SHP77 treated with DMSO at 0.1 percent for 48 hours (cell line): ENCODE results near the gene ZNF407.
"Not testable (repeated sequence)": the region's sequence is repeated elsewhere in the genome, so short reads cannot be mapped to it uniquely, and the experiment has no call there.

Experiments used
- DNase-seq: peaks from one replicate; lab custom pipeline; 2025; lab: John Stamatoyannopoulos, UW

ZNF407 gene

GRCh38 chr18:74597662-74598349 is at the start of gene ZNF407:
ZNF407 (plus strand) TSS chr18:74597870; CDS start chr18:74631020, 33,150 bp downstream.
- DNase-seq = peak; percentile 64

- DNase-seq = no peak
Observed at GRCh38 chr18:74549591-74550104, 48.0 kb upstream of the ZNF407 start.

- DNase-seq = no peak
Observed at GRCh38 chr18:74550886-74551285, 46.8 kb upstream of the ZNF407 start.

DNA sequence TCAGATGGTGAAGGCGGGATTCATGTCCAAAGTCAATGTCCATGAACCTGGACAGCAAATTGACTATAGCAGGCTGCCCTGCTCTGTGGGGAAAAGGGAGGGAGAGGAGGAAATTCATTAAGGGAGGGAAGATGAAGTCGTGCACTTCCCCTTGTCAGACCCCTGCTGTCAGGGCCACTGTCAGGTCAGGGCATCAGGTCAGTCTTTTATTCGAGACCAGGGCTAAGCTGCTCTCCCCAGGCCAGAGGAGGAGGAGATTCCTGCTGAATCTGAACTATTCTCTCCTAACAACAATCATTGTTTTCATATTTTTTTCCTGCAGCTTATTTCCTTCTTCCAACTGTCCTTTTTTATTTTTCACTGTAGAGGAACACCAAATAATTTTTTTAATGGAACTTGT is 46.2 kb upstream of the ZNF407 start:
- DNase-seq = no peak

GRCh38 chr18:74551936-74552555 is 45.6 kb upstream of the ZNF407 start:
- DNase-seq = peak; percentile 68

- DNase-seq = no peak
Observed at GRCh38 chr18:74556126-74556525, 41.5 kb upstream of the ZNF407 start.

- DNase-seq = no peak
Observed at GRCh38 chr18:74558096-74558495, 39.6 kb upstream of the ZNF407 start.

- DNase-seq = no peak
Observed at GRCh38 chr18:74562131-74562730, 35.4 kb upstream of the ZNF407 start.

GRCh38 chr18:74562775-74563174 is 34.9 kb upstream of the ZNF407 start:
- DNase-seq = no peak

DNA sequence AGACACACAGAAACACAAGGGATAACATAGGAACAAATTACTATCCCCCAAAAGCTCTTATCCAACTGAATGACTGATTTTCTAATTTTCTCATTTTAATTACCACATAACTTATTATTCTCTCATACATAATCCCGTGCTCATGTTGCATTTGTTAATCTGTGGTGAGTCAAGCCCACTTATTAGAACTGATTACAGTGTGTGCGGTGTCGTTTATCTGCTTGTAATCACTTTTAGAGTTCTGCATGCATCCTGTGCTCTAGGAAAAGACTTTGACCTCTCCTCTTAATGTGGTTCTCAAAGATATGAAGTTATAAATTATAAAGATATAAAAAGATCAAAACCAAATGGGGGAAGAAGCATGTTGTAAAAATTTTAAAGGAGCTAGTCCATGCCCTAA is 33.7 kb upstream of the ZNF407 start:
- DNase-seq = no peak

GRCh38 chr18:74565164-74565563 is 32.5 kb upstream of the ZNF407 start:
- not testable (repeated sequence) for DNase-seq

- DNase-seq = not testable (repeated sequence)
Observed at GRCh38 chr18:74565993-74566392, 31.7 kb upstream of the ZNF407 start.

GRCh38 chr18:74567822-74568221 is 29.8 kb upstream of the ZNF407 start:
- DNase-seq = no peak

DNA sequence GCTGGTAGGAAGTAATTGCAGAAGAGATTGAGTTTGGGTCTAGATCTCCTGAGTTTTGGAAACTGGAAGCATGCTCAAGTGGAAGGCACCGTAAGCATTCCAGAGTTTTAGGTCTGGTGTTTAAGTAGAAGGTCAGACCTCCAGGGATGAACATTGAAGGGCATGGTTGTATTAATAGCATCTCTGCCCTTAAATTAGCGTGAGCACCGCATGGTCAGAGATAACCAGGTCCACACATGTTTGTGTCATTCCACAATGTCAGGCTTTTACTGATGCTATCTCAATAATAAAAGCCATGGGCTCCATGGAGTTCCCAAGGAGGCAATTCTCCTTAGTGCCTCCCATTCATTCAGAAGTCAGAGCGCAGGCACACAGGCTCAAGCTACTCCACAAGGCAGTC is 28.3 kb upstream of the ZNF407 start:
- DNase-seq = no peak

- DNase-seq = no peak
Observed at GRCh38 chr18:74570266-74570665, 27.4 kb upstream of the ZNF407 start.

DNA sequence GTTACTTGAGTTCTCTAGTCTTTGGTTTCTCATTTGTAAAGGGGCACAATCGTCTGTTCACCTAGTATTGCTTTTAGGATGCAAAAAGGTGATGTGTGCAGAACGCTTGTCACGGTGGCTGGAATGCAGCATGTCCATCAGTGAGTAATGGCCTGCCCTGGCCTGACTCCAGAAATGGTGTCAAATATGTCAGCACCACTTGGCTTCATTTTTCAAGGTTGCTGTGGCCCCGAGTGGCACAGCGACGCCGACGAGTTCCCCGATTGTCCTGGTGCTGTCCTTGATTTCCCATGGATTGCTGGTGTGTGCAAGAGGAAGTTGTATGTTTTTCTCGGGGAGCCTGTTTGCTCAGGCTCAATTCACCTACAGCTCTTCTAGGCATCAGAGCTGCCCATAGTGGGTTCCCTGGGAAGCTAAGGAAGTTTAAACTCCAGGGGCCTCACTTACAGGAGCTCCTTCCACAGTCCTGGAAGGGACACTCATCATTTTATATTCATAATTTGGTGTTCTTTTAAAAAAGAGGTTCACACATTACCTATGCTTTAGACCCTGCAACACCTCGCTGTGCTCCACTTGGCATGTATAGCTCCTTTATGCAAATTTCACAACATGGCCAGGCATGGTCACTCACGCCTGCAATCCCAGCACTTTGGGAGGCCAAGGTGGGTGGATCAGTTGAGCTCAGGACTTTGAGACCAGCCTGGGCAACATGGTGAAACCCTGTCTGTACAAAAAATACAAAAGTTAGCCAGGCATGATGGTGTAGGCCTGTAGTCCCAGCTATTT is 25.6 kb upstream of the ZNF407 start:
- no peak for DNase-seq

- no peak for DNase-seq
Observed at GRCh38 chr18:74573053-74573452, 24.6 kb upstream of the ZNF407 start.

DNA sequence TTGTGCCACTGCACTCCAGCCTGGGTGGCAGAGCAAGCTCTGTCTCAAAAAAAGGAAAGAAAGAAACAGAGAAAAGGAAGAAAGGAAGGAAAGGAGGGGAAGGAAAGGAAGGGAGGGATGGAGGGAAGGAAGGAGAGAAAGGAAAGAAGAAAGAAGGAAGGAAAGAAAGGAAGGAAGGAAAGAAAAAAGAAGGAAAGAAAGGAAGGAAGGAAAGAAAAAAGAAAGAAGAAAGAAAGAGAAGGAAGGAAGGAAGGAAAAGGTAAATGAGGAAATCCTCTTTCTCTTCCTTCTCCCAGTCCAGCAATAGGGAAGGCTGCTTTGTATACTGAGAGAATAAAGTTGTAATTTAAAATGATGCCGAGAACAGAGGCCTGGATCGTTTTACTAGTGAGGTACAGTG is 22.8 kb upstream of the ZNF407 start:
- no peak for DNase-seq

- no peak for DNase-seq
Observed at GRCh38 chr18:74577019-74577418, 20.7 kb upstream of the ZNF407 start.

DNA sequence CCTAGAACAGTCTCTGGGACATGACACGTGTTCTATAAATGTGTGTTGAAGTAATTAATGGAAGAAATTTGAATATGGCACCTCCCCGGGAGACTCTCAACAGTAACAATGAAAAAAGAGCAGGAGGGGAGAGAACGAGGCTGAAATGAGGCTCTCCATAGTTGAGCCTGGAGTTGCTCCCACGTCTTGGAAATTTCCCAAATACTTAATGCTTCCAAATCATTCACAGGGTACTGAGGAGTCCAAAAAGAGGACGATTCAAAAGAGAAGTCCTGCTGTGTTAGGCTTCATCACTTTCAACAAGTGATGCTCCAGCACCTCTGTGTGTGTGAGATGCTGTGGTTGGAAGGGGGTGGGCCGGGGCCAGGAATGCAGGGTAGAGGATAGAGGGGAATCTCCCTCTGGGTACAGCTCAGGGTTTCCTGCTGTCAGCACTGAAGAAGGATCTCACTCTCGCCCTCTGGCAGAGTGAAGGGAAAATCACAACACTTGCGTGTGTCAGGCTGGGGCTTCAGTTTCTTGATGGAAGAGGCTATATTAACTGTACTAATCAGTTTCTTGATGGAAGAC is 18.1 kb upstream of the ZNF407 start:
- DNase-seq = no peak

- no peak for DNase-seq
Observed at GRCh38 chr18:74582642-74583041, 15.0 kb upstream of the ZNF407 start.

DNA sequence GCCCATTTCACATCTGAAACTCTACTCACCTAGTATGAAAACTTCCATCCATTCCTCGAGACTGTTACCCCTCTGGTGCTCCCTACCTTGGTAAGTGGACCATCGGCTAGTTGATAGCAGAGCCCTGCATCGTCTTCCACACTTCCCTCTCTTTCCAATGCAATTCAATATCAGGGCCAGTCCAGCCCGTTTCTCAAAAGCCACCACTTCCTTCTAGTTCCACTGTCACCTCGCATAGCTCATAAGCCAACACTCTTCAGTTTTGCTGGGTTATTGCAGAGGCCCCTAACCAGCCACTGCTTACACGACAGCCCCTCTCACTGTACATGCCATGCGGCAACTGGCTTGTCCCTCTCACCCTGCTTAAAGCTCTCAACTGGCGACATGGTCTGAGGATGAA is 10.2 kb upstream of the ZNF407 start:
- DNase-seq = no peak
